Smooth muscle cell of the pulmonary artery (primary cell): ENCODE results near the gene CEACAM18. TPM values are rescaled to one million over a fixed set of nuclear protein-coding genes. Genes with fewer than 3 reads are reported as not detected.

Source experiments
- total RNA-seq: library from RNA; depleted of rRNA; stranded (reverse); fragments of >200 nt; gene quantifications from 2 replicates; pipeline ENCODE4 v1.2.3, GENCODE V29; 2014

The CEACAM18 gene
- not detected in 2 replicates for total RNA-seq

DNA sequence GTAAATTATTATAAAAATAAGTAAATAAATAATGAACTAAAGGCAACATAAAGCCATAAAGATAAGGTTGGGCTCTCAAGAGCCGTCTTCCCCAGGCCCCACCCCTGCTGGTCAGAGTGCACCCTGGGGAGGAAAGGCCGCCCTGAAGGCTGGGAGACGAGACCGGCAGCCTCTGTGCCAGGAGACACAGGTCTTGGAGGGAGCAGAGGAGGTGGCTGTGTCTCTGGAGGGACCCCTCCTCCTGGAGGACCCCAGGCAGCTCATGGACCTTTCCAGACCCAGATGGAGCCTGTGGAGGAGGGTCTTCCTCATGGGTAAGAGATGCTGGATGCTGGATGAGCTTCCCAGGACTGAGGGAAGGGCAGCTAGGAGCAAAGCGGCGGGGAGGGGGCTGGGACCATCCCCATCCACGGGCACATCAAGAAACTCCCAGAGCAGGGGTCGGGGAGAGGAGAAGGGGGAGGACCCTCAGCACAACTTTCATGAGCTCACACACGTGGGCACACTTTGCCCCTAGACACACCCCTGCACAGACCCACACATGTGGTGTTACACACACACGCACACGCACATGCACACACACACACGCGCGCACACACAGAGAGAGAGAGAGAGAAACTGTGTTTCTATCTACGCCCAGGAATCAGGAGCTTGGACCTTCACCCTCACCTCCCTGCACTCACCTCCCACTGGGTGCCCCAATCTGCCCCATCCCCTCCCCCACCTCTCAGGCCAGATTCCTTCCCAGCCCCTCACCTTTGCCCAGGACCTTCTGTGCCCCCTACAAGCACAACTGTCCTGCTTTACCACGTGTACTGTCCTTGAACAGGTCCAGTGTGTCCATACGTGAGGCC, at the start of gene CEACAM18:
CEACAM18 (plus strand) TSS at position 159 of the 854 bp plus-strand sequence.

GRCh38 chr19:51458051-51458645, 20.2 kb upstream of the CEACAM18 start, which contains the start of gene SIGLEC8:
Gene SIGLEC8 (minus strand): TSS chr19:51458454. CDS start chr19:51458387, 67 bp downstream.

DNA sequence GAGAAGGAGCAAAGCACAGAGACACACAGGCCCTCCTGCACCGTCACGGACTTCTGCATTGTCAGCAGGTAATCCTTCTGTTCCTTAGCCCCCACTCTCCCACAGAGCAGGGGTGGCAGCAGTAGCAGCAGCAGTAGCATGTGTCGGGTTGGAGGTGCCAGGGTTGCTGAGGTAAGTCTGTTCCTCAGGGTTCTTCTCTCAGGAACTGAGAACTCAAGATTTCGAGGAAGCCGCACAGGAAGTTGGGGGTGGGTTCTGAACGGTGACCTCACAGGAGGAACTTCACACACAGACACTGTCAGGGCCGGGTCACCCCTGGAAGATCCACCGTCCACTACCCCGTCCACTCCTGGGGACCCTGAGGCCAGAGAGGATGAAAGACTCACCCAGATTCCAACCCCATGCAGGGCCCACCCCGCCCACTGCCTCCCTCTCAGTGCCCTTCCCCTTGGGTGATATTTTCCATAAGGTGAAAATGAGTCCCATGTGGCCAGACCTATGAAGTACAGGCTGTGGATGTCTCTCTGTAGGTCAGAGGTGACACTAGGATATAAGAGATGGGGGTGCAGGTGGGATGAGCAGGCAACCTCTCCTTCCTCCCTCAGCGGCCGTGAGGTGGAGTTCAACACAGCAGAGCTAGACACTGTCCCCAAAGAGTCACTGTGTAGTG, 23.4 kb downstream of the CEACAM18 start, which contains the start of gene SIGLEC12:
SIGLEC12 (minus strand) TSS at position 207 of the 670 bp plus-strand sequence; CDS start at position 140, 67 bp downstream.

DNA sequence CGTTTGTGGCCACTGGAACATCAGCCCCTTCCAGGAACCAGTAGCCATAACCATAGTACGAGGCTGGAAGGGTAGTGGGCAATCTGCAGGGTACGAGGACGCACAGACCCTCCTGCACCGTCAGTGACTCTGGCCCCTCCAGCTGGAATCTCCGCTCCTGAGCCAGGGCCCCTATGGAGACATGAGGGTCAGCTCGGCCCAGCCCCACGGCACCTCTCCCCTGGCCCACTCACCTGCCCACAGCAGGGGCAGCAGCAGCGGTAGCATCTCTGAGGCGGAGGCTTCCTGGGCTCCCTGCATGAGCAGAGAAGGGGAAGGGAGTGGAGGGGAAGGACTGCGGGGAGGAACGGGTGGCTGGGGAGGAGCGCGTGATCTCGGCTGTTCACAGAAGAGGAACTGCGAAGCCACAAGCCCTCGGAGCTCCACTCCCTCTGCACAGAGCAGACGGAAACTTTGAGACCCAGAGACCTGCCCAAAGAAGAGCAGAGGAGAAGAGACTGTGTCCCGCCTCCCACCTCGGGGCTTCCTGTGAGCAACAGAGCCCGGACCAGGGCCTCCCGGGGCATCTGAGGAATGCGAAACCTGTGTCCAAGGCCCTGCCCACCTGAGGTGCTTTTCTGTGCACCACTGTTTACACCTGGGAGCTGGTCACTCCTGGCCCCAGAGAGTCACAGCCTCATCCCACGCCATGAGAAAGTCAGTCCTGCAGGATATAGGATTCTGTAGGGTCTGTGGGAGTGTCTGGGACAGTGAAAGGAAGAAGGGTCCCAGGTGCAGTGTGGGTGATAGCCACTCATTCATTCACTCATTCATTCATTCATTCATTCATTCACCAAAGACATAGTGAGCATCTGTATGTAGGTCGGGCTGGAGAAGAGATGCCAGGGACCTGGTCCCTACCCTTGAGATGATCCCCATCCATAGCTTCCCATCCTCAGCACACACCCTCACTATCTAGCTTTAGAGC, 53.3 kb downstream of the CEACAM18 start, which contains the start of gene SIGLEC6:
SIGLEC6 (minus strand) TSS at position 322 of the 967 bp plus-strand sequence; CDS start at position 300, 22 bp downstream.

Other genes with a start within 250 kb of the CEACAM18 start
- not detected in 2 replicates for gene SIGLECL1, start 227.5 kb upstream of the CEACAM18 start, total RNA-seq
- gene IGLON5, start 166.9 kb upstream of the CEACAM18 start, total RNA-seq: 0.13 TPM in 2 replicates
- gene VSIG10L, start 136.4 kb upstream of the CEACAM18 start, total RNA-seq: 0.91 and 1.2 TPM in 2 replicates
- 50.2 and 67.0 TPM in 2 replicates for gene ETFB, start 112.2 kb upstream of the CEACAM18 start, total RNA-seq
- gene CLDND2, start 109.5 kb upstream of the CEACAM18 start, total RNA-seq: not detected in 2 replicates
- not detected in 2 replicates for gene NKG7, start 105.9 kb upstream of the CEACAM18 start, total RNA-seq
- not detected in 2 replicates for gene LIM2, start 90.6 kb upstream of the CEACAM18 start, total RNA-seq
- not detected in 2 replicates for gene C19orf84, start 87.9 kb upstream of the CEACAM18 start, total RNA-seq
- gene SIGLEC10, start 60.9 kb upstream of the CEACAM18 start, total RNA-seq: not detected in 2 replicates
- not detected in 2 replicates for gene SIGLEC8, start 20.1 kb upstream of the CEACAM18 start, total RNA-seq
- gene SIGLEC12, start 23.3 kb downstream of the CEACAM18 start, total RNA-seq: not detected in 2 replicates
- gene SIGLEC6, start 53.1 kb downstream of the CEACAM18 start, total RNA-seq: not detected in 2 replicates
- gene ZNF175, start 92.7 kb downstream of the CEACAM18 start, total RNA-seq: 8.9 and 9.1 TPM in 2 replicates
- not detected in 2 replicates for gene SIGLEC5, start 151.9 kb downstream of the CEACAM18 start, total RNA-seq
- not detected in 2 replicates for gene SIGLEC14, start 168.3 kb downstream of the CEACAM18 start, total RNA-seq
- 4.2 and 5.8 TPM in 2 replicates for gene SPACA6, start 214.8 kb downstream of the CEACAM18 start, total RNA-seq
- 0.03 and 4.8 TPM in 2 replicates for gene HAS1, start 245.5 kb downstream of the CEACAM18 start, total RNA-seq